OCI-LY7 (cell line): ENCODE results near the gene NRK. TPM values are rescaled to one million over a fixed set of nuclear protein-coding genes. Genes with fewer than 3 reads are reported as not detected.

Source experiments
- BruUV-seq: library from RNA; stranded (reverse); fragments of 400-500 nt; replicated peaks from 2 replicates; lab custom pipeline; 2021; lab: Mats Ljungman, UMichigan
- CTCF ChIA-PET: fragments of 300-600 bp; sonication (Branson Sonifier 250); formaldehyde crosslinking; loops from one replicate; lab custom pipeline; 2022; ENCODE audit warnings: antibody characterized with exemption; ENCODE audit not compliant: unreplicated experiment; lab: Charles Lee
- POLR2A ChIA-PET: fragments of 300-600 bp; sonication (Branson Sonifier 250); formaldehyde crosslinking; loops from one replicate; lab custom pipeline; 2022; ENCODE audit warnings: antibody characterized with exemption; lab: Charles Lee
- DNase-seq: peaks from one replicate; pipeline ENCODE4 v3.0.0-alpha.2; 2015; ENCODE audit warnings: low spot score
- H2AFZ ChIP-seq: fragments of 200-600 bp; sonication (generic), shearing (Covaris generic); 2 replicates; pipeline ENCODE4 v1.6.1; 2014; ENCODE audit warnings: mild to moderate bottlenecking, antibody characterized with exemption, low read length, moderate library complexity
- H3K27ac ChIP-seq: fragments of 200-600 bp; sonication (generic); 2 replicates; pipeline ENCODE4 v1.5.1; 2014; ENCODE audit warnings: mixed run types, low read depth, mild to moderate bottlenecking, moderate library complexity, low read length, inconsistent platforms; ENCODE audit not compliant: poor library complexity, severe bottlenecking
- H3K36me3 ChIP-seq: fragments of 200-600 bp; sonication (generic); 2 replicates; pipeline ENCODE4 v1.6.1; 2014; ENCODE audit warnings: mild to moderate bottlenecking, antibody characterized with exemption, low read length, moderate library complexity, mixed read lengths; ENCODE audit not compliant: insufficient read depth
- H3K4me1 ChIP-seq: fragments of 200-600 bp; sonication (generic); 2 replicates; pipeline ENCODE4 v1.5.1; 2014; ENCODE audit warnings: mild to moderate bottlenecking, low read length; ENCODE audit not compliant: insufficient read depth, poor library complexity, severe bottlenecking
- H3K4me2 ChIP-seq: fragments of 200-600 bp; sonication (generic); 2 replicates; pipeline ENCODE4 v1.6.1; 2014; ENCODE audit warnings: mild to moderate bottlenecking, low read length
- H3K4me3 ChIP-seq: fragments of 200-600 bp; sonication (generic); 2 replicates; pipeline ENCODE4 v1.5.1; 2014; ENCODE audit warnings: mild to moderate bottlenecking, low read depth, low read length; ENCODE audit not compliant: poor library complexity, severe bottlenecking
- H3K79me2 ChIP-seq: fragments of 200-600 bp; sonication (generic); 2 replicates; pipeline ENCODE4 v1.6.1; 2016; ENCODE audit warnings: low read depth, mild to moderate bottlenecking, low read length, moderate library complexity, mixed read lengths; ENCODE audit not compliant: insufficient read depth
- H3K9me2 ChIP-seq: fragments of 200-600 bp; sonication (generic); 2 replicates; pipeline ENCODE4 v1.6.1; 2016; ENCODE audit warnings: mild to moderate bottlenecking, low read length, mixed read lengths; ENCODE audit not compliant: insufficient read depth
- H3K9me3 ChIP-seq: fragments of 200-600 bp; sonication (generic); 2 replicates; pipeline ENCODE4 v1.6.1; 2014; ENCODE audit warnings: mild to moderate bottlenecking, mixed run types, low read length, mixed read lengths
- H4K20me1 ChIP-seq: fragments of 200-600 bp; sonication (generic); 2 replicates; pipeline ENCODE4 v1.6.1; 2014; ENCODE audit warnings: mild to moderate bottlenecking, antibody characterized with exemption, low read length, moderate library complexity, mixed read lengths; ENCODE audit not compliant: insufficient read depth
- EZH2phosphoT487 ChIP-seq: fragments of 200-600 bp; sonication (generic); IDR thresholded peaks from 2 replicates; pipeline ENCODE4 v1.6.1; 2018; ENCODE audit warnings: low read depth, borderline replicate concordance, mild to moderate bottlenecking, mixed run types, antibody characterized with exemption, low read length, moderate library complexity, mixed read lengths
- intact Hi-C: fragments of 100-400 bp; cut with micrococcal nuclease; formaldehyde crosslinking; loops from one replicate; pipeline ENCODE4 v1.10.0; 2022; ENCODE audit not compliant: unreplicated experiment
- total RNA-seq, 2 experiments: library from RNA; depleted of rRNA in 1 of 2; stranded (reverse); fragments of >200 nt in 1 of 2; shearing (Covaris generic) in 1 of 2; gene quantifications; 2 replicates each; pipeline ENCODE4 v1.2.3, GENCODE V29; 2014 to 2022
- TF ChIP-seq, protein P1 (sequence below): fragments of 200-600 bp; sonication (generic); conservative IDR thresholded peaks from 2 replicates; pipeline ENCODE4 v1.5.1; 2014; ENCODE audit warnings: mild to moderate bottlenecking, antibody characterized with exemption, low read length, moderate library complexity, mixed read lengths

The NRK gene
- total RNA-seq, 2 experiments from 2014 or later = not detected

DNA sequence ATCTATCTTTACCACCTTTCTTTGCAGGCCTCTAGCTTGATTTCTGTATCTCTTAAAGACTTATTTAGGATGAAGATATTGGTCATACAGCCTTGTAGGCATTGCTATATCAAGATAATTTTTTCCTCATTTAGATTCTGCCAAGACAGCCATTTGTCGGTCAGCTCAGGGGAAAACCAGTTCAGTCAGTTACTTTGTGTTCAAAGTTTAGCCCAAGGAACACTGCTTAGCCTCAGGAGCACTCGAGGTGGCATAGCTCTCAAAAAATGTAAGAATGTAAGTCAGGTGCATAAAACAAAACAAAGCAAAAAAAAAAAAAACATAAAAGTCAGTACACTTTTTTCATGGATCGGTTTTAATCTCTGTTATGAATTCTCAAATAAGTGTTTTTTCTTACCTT, 43.4 kb downstream of the NRK start:
- no peak overlapping the region for H3K27ac ChIP-seq
- intact Hi-C loops = no loop called here
- H3K9me2 ChIP-seq = no peaks in the 10 kb centered on the region
- no peak overlapping the region for H2AFZ ChIP-seq
- DNase-seq = no peak
- no peak overlapping the region for H3K4me3 ChIP-seq
- ChIA-PET POLR2A (interaction anchor here (0.6 kb wide), 1 partner anchor 501 kb away, joined by 3 read pairs; no protein-coding TSS in a partner anchor), CTCF (no interaction called here)
- TF ChIP-seq, protein P1, sequence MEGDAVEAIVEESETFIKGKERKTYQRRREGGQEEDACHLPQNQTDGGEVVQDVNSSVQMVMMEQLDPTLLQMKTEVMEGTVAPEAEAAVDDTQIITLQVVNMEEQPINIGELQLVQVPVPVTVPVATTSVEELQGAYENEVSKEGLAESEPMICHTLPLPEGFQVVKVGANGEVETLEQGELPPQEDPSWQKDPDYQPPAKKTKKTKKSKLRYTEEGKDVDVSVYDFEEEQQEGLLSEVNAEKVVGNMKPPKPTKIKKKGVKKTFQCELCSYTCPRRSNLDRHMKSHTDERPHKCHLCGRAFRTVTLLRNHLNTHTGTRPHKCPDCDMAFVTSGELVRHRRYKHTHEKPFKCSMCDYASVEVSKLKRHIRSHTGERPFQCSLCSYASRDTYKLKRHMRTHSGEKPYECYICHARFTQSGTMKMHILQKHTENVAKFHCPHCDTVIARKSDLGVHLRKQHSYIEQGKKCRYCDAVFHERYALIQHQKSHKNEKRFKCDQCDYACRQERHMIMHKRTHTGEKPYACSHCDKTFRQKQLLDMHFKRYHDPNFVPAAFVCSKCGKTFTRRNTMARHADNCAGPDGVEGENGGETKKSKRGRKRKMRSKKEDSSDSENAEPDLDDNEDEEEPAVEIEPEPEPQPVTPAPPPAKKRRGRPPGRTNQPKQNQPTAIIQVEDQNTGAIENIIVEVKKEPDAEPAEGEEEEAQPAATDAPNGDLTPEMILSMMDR = no peak
- no peak for TF ChIP-seq EZH2phosphoT487
- no peaks in the 10 kb centered on the region for H3K79me2 ChIP-seq
- H3K36me3 ChIP-seq = no peaks in the 10 kb centered on the region
- no peak overlapping the region for H3K4me2 ChIP-seq
- H4K20me1 ChIP-seq = no peaks in the 10 kb centered on the region
- BruUV-seq = no TSS peak
- H3K4me1 ChIP-seq = no peaks in the 10 kb centered on the region
- no peaks in the 10 kb centered on the region for H3K9me3 ChIP-seq

DNA sequence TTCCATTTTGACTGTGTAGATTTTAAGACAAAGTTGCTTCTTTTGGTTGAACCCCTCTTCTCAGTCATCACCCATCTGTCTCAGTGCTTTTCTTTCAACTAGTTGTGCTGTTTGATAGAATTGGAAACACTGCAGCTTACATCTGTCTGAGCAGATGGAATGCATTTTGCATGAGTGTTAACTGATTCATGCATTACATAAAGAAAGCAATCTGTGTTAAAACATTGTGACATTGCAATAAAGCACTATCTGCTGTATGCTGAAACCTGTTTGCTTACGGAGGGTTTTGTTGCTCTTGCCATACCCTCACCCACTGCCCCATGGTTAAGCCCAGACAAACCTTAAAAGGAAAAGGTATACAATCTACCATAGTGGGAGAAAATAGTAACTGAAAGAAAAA, 47.4 kb downstream of the NRK start:
- intact Hi-C loops = no loop called here
- CTCF ChIA-PET = no interaction called here

DNA sequence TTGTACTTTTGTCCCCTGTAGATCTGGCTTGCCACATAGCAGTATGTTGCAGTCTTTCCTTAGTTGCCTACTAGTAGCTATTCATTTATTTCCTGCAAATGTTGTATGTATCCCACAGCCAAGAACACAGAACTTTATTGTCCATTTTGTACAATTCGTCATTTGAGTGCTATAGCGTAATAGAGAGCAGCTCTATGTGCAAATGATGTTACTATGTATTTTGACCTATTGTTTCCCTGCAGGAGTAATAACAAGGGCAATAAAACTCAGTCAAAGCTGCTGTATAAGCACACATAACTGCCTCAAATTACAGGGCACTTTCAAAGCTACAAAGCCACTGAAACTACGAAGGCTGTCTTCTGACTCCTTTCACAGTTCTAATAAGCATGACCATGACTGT, 48.1 kb downstream of the NRK start:
- H3K79me2 ChIP-seq = no peaks in the 10 kb centered on the region
- H3K9me3 ChIP-seq = no peaks in the 10 kb centered on the region
- no peak overlapping the region for H3K4me3 ChIP-seq
- no peak overlapping the region for H3K27ac ChIP-seq
- H3K4me1 ChIP-seq = no peaks in the 10 kb centered on the region
- H2AFZ ChIP-seq = no peak overlapping the region
- no peaks in the 10 kb centered on the region for H3K9me2 ChIP-seq
- BruUV-seq = no TSS peak
- no peaks in the 10 kb centered on the region for H3K36me3 ChIP-seq
- no peaks in the 10 kb centered on the region for H4K20me1 ChIP-seq
- CTCF ChIA-PET = no interaction called here
- POLR2A ChIA-PET = no interaction called here
- DNase-seq = no peak
- intact Hi-C loops = no loop called here
- H3K4me2 ChIP-seq = no peak overlapping the region
- TF ChIP-seq, protein P1 = no peak
- no peak for TF ChIP-seq EZH2phosphoT487

More for the DNA sequence above, 47.4 kb downstream of the NRK start:
- no TSS peak for BruUV-seq
- POLR2A ChIA-PET = no interaction called here
- Histone ChIP-seq H3K27ac (no peak overlapping the region), H3K4me3 (no peak overlapping the region), H4K20me1 (no peaks in the 10 kb centered on the region), H2AFZ (no peak overlapping the region), H3K4me1 (no peaks in the 10 kb centered on the region), H3K4me2 (no peak overlapping the region), H3K9me2 (no peaks in the 10 kb centered on the region), H3K36me3 (no peaks in the 10 kb centered on the region), H3K9me3 (no peaks in the 10 kb centered on the region), H3K79me2 (no peaks in the 10 kb centered on the region)
- TF ChIP-seq, protein P1 = no peak
- no peak for TF ChIP-seq EZH2phosphoT487
- no peak for DNase-seq
